Mucosa of rectum (tissue), 2 donors: ENCODE measurements around the gene PLXNA2.
A peak's percentile ranks its signal among the peaks of the same experiment; 100 is the strongest.

Experiments
- H3K27ac ChIP-seq, 2 donors: one replicate each; pipeline ENCODE4 v1.7.0; 2013; ENCODE audit warnings: inconsistent platforms in 2 of 2, low read depth in 2 of 2, low read length in 2 of 2
- H3K27me3 ChIP-seq, 2 donors: one replicate each; pipeline ENCODE4 v1.7.0; 2013; ENCODE audit warnings: low read length in 2 of 2; ENCODE audit not compliant: control insufficient read depth in 2 of 2, insufficient read depth in 2 of 2
- H3K36me3 ChIP-seq, 2 donors: one replicate each; pipeline ENCODE4 v1.7.0; 2013; ENCODE audit warnings: low read length in 2 of 2; ENCODE audit not compliant: control insufficient read depth in 2 of 2, insufficient read depth in 2 of 2
- H3K4me1 ChIP-seq, 2 donors: one replicate each; pipeline ENCODE4 v1.7.0; 2013; ENCODE audit warnings: low read length in 2 of 2, mild to moderate bottlenecking in 1 of 2; ENCODE audit not compliant: control insufficient read depth in 2 of 2, insufficient read depth in 2 of 2
- H3K4me3 ChIP-seq, 2 donors: one replicate each; pipeline ENCODE4 v1.7.0; 2013; ENCODE audit warnings: low read length in 2 of 2
- H3K9ac ChIP-seq, 2 donors: one replicate each; pipeline ENCODE4 v1.7.0; 2013; ENCODE audit warnings: low read length in 2 of 2, low read depth in 1 of 2, mild to moderate bottlenecking in 1 of 2
- H3K9me3 ChIP-seq, 2 donors: one replicate each; pipeline ENCODE4 v1.7.0; 2013; ENCODE audit warnings: low read length in 2 of 2; ENCODE audit not compliant: control insufficient read depth in 2 of 2
- donor health status: healthy.
- donor health status: Normal muscosa, but diverticular disease.

Gene PLXNA2

DNA sequence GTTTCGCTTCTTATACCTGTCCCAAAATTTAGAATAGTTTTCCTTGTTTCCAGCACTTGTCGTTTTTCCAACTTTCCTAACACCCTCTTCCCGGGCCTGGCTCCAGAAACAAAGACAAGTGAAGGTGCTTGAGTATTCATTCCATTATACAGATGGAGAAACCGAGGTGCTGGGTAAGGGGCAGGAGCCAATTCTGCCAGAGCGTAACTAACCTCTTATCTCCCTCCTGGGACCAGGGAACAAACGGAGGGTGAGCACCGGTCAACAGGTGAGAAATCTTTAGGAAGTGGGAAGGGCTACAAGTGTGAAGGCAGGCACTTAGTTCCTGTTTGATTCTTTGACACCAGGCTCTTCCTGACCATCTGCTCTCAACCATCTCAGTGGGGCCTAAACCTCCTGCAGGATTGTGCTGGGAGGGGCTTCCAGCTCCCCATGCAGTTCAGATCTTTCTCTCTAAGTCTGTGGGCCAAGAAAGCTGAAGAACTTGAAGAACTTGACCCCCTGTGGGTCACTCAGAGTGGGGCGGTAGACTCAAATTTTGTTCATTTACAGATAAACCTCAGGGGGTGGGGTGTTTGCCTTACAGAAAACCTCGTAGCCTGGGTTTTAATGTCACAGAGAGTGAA is 8.7 kb downstream of the PLXNA2 start:
- no peaks in the 10 kb centered on the region for H3K36me3 ChIP-seq
- peaks cover 53 to 87% of the 10 kb centered on the region in 2 donors for H3K4me1 ChIP-seq
- peak overlapping the region in 1 of 2 donors; percentile 50 for H3K9ac ChIP-seq
- no peaks in the 10 kb centered on the region for H3K27me3 ChIP-seq
- H3K9me3 ChIP-seq: no peaks in the 10 kb centered on the region
- H3K4me3 ChIP-seq: peak overlapping the region in 1 of 2 donors; percentile 14
- peak overlapping the region; percentile 75 to 76 for H3K27ac ChIP-seq

DNA sequence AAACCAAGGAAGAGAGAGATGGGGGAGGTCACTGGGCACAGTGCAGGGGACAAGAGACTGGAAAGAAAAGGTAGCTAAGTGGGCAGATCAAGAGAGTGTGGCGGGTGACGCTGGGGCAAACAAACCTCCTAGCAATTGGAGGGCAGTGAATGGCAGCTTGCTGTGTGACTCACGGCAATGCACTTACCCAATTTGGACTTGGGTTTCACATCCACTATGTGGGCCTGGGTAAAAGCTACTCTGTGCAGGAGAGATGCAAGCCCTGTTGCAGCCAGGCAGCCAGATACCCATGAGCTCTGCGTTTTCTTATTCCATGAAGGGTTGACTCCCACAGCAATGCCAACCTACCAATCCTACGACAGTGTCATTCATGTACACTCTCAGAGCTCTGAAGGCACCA is 9.5 kb downstream of the PLXNA2 start:
- Histone ChIP-seq H3K9ac (no peak overlapping the region), H3K9me3 (no peaks in the 10 kb centered on the region), H3K4me3 (no peak overlapping the region), H3K27me3 (no peaks in the 10 kb centered on the region), H3K4me1 (peaks cover 49 to 81% of the 10 kb centered on the region in 2 donors), H3K36me3 (no peaks in the 10 kb centered on the region), H3K27ac (no peak overlapping the region)

DNA sequence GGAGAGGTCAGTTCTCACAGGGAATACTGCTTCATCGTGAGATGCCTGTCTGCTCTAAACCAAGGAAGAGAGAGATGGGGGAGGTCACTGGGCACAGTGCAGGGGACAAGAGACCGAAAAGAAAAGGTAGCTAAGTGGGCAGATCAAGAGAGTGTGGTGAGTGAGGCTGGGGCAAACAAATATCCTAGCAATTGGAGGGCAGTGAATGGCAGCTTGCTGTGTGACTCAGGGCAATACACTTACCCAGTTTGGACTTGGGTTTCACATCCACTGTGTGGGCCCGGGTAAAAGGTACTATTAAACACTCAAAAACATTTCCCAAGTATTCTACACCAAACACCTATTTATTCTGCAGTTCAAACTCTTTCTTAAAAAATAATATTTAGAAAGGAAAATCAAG is 10.2 kb downstream of the PLXNA2 start:
- H3K27ac ChIP-seq: peak overlapping the region; percentile 17 to 27
- H3K27me3 ChIP-seq: no peaks in the 10 kb centered on the region
- H3K9ac ChIP-seq: no peak overlapping the region
- H3K4me3 ChIP-seq: no peak overlapping the region
- H3K9me3 ChIP-seq: no peaks in the 10 kb centered on the region
- H3K4me1 ChIP-seq: peaks cover 42 to 73% of the 10 kb centered on the region in 2 donors
- H3K36me3 ChIP-seq: no peaks in the 10 kb centered on the region

DNA sequence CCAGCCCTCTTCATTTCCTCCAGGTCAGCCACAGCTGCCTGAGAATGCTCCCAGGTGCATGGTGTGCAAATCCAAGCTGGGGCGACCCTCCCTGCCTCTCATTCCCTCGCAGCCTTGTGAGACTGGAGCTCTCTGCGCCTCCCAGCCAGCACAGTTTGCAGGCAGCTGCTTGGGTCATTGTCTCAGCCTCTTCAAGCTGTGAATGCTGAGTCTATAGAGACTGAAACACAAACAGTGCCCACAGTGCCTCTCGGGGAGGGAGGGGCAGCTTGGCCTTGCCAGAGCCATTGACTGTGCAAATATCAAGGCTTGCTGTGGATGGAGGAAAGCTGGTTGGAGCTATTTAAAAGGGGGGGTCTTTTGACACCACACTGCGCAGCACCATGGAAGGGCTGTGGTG is 10.6 kb downstream of the PLXNA2 start:
- Histone ChIP-seq H3K4me1 (peaks cover 38 to 69% of the 10 kb centered on the region in 2 donors), H3K27ac (peak overlapping the region; percentile 17 to 27)

DNA sequence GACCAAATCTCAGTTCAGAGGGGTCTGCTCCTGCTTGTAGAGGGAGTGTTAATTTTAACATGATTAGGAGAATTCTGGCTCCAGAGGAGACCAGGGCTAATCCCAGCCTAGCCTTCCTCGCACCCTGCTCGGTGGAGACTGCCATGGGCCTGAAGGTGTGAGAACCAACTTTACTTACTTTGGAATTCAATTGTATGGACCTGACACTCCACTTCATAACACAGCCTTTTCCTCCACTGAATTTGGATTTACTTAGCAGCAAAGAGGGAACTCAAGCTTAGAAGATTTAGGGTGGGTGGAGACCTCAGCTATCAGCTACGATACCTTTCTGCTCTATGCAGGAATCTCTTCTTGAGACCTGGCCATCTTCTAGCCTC is 11.5 kb downstream of the PLXNA2 start:
- no peaks in the 10 kb centered on the region for H3K36me3 ChIP-seq
- H3K27me3 ChIP-seq: no peaks in the 10 kb centered on the region
- no peak overlapping the region for H3K4me3 ChIP-seq
- H3K4me1 ChIP-seq: peaks cover 35 to 65% of the 10 kb centered on the region in 2 donors
- H3K9ac ChIP-seq: no peak overlapping the region
- no peak overlapping the region for H3K27ac ChIP-seq
- no peaks in the 10 kb centered on the region for H3K9me3 ChIP-seq

More for the DNA sequence above, 10.6 kb downstream of the PLXNA2 start:
- Histone ChIP-seq H3K9ac (no peak overlapping the region), H3K4me3 (no peak overlapping the region), H3K9me3 (no peaks in the 10 kb centered on the region), H3K27me3 (no peaks in the 10 kb centered on the region), H3K36me3 (no peaks in the 10 kb centered on the region)

DNA sequence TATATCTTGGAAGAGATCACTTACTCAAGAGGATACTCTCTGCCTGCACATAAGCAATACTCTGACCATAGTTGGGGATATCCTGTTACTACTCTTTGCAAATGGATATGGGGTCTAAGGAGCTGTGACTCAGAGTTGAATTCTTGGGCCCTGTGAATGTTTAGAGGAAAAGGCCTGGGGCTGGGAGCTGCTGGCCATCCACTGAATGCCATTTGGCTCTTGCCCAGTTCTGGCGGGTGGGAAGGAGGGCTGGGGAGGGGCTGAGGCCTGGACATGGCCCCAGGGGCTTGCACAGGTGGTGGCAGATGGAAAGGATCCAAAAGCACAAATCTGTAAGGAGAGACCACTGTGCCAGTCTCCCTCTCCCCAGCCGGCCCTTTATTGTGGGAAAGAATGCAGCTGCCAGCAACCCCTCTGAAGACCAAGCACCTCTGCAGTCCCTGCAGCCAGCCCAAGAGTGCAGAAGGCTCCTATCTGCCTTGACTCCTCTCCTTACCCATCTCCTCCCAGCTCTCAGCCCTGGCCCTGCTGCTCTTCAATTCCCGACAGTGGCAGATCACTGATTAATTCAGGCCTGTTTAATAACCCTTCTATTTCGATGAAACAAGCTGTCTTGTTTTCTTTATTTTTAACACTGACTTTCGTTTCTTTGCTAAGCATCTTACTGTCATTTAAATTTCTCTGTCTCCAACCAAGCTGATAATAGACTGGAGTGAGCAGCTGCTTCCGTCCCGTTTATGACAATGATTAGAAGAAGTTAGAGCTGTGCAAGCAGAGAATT is 12.1 kb downstream of the PLXNA2 start:
- no peak overlapping the region for H3K27ac ChIP-seq
- no peak overlapping the region for H3K9ac ChIP-seq
- H3K9me3 ChIP-seq: no peaks in the 10 kb centered on the region
- H3K4me1 ChIP-seq: peaks cover 31 to 59% of the 10 kb centered on the region in 2 donors
- H3K4me3 ChIP-seq: no peak overlapping the region
- H3K36me3 ChIP-seq: no peaks in the 10 kb centered on the region
- H3K27me3 ChIP-seq: no peaks in the 10 kb centered on the region

DNA sequence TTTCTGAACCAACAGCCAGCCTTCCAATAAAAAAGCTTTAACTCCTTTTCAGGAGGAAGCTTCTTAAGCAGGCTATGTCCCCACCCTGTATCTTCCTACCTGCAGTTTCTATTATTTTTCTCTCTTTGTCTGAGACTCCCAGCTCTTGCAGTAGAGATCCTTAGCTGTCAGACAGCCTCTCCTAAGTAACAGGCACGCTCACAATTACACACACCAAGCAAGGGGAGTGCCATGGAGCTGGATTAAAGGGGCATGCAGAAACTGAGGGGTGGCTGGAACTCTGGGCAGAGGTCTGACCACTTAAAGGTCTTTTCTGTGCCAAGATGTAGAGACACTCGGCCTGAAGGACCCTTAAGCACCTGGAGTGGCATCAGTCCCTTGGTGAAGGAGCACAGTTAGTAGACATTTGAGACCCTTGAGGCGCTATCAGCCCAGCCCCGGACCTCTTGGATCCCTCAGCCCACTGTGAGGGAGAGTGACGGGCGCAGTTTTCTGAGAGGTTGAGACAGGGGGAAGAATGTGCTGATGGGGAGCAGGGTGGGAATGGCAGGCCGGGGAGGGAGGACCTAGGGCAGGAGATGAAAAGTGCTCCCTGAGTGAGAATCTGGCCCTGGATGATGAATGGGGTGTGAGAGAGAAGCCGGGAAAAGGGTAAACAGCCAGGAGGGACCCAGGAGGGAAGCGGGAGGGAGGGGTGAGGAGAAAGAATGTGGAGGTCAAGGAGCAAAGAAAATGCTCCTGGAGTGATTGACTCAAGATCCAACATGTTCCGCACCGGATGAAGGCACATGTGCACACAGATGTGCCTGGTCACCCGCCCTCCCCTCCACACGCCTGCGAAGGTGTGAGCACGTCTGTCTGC is 13.3 kb downstream of the PLXNA2 start:
- no peaks in the 10 kb centered on the region for H3K36me3 ChIP-seq
- no peaks in the 10 kb centered on the region for H3K9me3 ChIP-seq
- H3K27me3 ChIP-seq: no peaks in the 10 kb centered on the region
- no peak overlapping the region for H3K27ac ChIP-seq
- no peak overlapping the region for H3K9ac ChIP-seq
- peaks cover 19 to 47% of the 10 kb centered on the region in 2 donors for H3K4me1 ChIP-seq
- no peak overlapping the region for H3K4me3 ChIP-seq

DNA sequence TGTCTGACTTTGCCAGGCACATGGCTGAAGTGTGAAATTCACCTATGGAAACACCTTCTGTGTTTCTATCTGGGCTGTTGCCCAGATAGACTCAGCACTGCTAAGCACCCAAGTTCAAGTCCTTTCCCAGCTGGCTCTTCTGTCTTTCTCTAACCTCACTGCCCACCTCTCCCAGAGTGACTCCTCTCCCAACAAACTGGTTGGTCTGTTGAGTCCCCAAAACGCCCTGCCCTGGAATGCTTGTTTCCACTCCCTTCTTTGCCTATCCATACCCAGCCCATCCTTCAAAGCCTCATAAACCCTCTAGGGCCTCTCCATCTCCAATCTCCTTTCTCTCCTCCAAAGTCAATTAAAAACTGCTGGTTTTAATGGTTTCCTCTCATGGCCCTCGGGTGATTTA is 15.6 kb downstream of the PLXNA2 start:
- Histone ChIP-seq H3K4me1 (peaks cover 7 to 24% of the 10 kb centered on the region in 2 donors), H3K9me3 (no peaks in the 10 kb centered on the region)

DNA sequence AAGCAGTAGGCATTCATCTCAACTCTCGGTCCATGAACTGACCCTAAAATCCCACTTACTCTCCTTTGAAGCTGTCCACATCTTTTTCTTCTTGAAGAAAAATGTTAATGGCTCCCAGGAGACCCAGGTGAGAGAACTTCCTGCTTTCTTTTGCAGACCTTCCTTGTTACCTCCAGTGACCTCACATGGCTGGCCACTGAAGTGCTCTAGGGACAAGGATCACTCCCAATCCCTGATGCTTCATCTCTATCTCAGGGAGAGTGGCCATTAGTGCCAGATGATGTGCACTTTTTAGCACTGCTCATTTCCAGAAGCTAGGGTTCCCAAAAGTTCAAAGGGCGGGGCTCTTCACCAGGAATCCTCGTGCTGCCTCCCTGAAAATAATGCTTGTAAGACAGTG is 16.2 kb downstream of the PLXNA2 start:
- Histone ChIP-seq H3K9me3 (no peaks in the 10 kb centered on the region), H3K9ac (no peak overlapping the region), H3K4me1 (peaks cover 4 to 19% of the 10 kb centered on the region in 2 donors), H3K27ac (no peak overlapping the region), H3K4me3 (no peak overlapping the region), H3K36me3 (no peaks in the 10 kb centered on the region), H3K27me3 (no peaks in the 10 kb centered on the region)

More for the DNA sequence above, 15.6 kb downstream of the PLXNA2 start:
- no peak overlapping the region for H3K9ac ChIP-seq
- no peak overlapping the region for H3K27ac ChIP-seq
- no peaks in the 10 kb centered on the region for H3K36me3 ChIP-seq
- H3K4me3 ChIP-seq: no peak overlapping the region
- H3K27me3 ChIP-seq: no peaks in the 10 kb centered on the region

DNA sequence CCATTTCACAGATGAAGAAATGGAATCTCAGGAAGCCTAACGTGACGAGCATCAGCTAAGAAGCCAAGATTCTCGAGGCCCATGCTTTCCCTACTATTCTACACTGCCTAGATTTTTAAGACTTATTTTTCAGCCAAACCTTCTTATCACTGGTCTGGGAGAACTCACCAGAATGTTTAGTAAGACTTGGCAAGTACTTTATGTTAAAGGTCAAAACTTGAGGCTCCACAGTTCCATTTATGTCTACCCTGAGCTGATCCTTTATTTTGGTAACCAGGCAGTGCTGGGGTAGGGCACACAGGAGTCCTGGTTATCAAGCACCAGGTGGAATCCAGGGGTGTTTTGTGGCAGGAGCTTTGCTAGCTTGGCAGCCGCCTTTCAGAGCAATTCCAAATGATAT is 16.8 kb downstream of the PLXNA2 start:
- Histone ChIP-seq H3K36me3 (no peaks in the 10 kb centered on the region), H3K9me3 (no peaks in the 10 kb centered on the region), H3K27me3 (no peaks in the 10 kb centered on the region), H3K27ac (no peak overlapping the region), H3K4me3 (no peak overlapping the region), H3K4me1 (peaks cover 4 to 14% of the 10 kb centered on the region in 2 donors), H3K9ac (no peak overlapping the region)
